Measurements from ENCODE around the gene WRAP53.

Gene WRAP53

DNA sequence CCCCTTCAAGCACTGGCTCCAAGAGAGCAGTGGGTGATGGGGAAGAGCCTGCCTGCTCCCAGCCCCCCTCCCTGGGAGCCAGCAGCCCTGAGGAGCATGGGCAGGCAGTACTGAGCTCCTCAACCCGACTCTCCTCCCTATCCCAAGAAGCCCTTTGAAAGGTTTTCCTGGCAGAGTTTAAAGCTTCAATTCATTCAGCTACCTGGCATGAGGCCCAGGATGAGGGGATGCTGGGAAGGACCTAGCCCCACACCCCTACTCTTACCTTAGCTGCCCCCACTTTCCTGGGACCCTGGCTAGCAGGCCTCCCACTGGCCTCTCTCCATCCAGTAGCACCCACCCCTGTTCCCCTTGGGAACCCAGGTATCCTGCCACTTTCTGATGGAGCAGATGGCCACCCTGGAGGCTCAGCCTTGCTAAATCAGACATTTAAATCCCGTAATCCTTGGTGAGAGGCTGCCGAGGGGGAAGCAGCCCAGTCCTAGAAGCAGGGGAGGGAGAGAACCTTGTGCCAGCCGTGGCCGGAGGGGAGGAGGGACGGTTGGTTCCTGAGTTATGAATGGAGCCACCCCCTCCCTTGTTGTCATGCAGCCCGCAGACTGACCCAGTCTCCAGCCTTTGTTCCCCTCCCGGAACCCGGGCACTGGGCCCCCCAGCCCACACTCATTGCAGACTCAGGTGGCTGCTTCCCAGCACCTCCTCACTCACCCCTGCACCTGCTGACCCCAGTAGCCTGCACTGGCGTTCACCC, 20.4 kb upstream of the WRAP53 start:
- Mint-ChIP-seq H3K4me3 (no peak overlapping the region), H3K9me3 (no peaks in the 10 kb centered on the region), H3K4me1 (ENCODE audit: low read depth) (no peaks in the 10 kb centered on the region), H3K27ac (no peak overlapping the region), H3K36me3 (ENCODE audit: low read depth) (peaks cover 25% of the 10 kb centered on the region), H3K27me3 (ENCODE audit: low read depth) (no peaks in the 10 kb centered on the region)

DNA sequence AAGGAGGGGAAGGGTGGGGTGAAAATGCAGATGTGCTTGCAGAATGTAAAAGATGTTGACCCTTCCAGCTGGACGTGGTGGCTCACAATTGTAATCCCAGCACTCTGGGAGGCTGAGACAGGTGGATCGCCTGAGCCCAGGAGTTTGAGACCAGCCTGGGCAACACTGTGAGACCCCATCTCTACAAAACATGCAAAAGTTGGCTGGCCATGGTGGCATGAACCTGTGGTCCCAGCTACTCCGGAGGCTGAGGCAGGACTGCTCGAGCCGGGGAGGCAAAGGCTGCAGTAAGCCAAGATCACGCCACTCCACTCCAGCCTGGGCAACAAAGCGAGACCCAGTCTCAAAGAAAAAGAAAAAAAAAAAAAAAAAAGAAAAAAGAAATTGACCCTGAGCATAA, 19.8 kb upstream of the WRAP53 start:
- H3K36me3 Mint-ChIP-seq (ENCODE audit: low read depth), result peaks cover 31% of the 10 kb centered on the region
- no peak overlapping the region for H3K4me3 Mint-ChIP-seq
- no peak overlapping the region for H3K27ac Mint-ChIP-seq
- H3K4me1 Mint-ChIP-seq (ENCODE audit: low read depth), result no peaks in the 10 kb centered on the region
- H3K9me3 Mint-ChIP-seq, result peaks cover 5% of the 10 kb centered on the region
- H3K27me3 Mint-ChIP-seq (ENCODE audit: low read depth), result no peaks in the 10 kb centered on the region

DNA sequence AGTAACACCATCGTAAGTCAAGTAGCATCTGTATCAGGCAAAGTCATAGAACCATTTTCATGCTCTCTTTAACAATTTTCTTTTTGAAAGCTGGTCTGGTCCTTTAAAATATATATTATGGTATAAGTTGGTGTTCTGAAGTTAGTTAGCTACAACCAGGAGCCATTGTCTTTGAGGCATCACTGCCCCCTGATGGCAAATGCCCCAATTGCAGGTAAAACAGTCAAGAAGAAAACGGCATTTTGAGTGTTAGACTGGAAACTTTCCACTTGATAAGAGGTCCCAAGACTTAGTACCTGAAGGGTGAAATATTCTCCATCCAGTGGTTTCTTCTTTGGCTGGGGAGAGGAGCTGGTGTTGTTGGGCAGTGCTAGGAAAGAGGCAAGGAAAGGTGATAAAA, 15.0 kb upstream of the WRAP53 start:
- Mint-ChIP-seq H3K27ac (no peak overlapping the region), H3K4me3 (no peak overlapping the region), H3K36me3 (ENCODE audit: low read depth) (peaks cover 55% of the 10 kb centered on the region), H3K4me1 (ENCODE audit: low read depth) (peaks cover 5% of the 10 kb centered on the region), H3K9me3 (peaks cover 12% of the 10 kb centered on the region), H3K27me3 (ENCODE audit: low read depth) (no peaks in the 10 kb centered on the region)

DNA sequence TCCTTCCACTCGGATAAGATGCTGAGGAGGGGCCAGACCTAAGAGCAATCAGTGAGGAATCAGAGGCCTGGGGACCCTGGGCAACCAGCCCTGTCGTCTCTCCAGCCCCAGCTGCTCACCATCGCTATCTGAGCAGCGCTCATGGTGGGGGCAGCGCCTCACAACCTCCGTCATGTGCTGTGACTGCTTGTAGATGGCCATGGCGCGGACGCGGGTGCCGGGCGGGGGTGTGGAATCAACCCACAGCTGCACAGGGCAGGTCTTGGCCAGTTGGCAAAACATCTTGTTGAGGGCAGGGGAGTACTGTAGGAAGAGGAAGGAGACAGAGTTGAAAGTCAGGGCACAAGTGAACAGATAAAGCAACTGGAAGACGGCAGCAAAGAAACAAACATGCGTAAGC, 13.3 kb upstream of the WRAP53 start:
- H3K27me3 Mint-ChIP-seq (ENCODE audit: low read depth), result no peaks in the 10 kb centered on the region
- no peak overlapping the region for H3K4me3 Mint-ChIP-seq
- peaks cover 53% of the 10 kb centered on the region for H3K36me3 Mint-ChIP-seq (ENCODE audit: low read depth)
- peaks cover 5% of the 10 kb centered on the region for H3K4me1 Mint-ChIP-seq (ENCODE audit: low read depth)
- H3K27ac Mint-ChIP-seq, result no peak overlapping the region
- H3K9me3 Mint-ChIP-seq, result peaks cover 12% of the 10 kb centered on the region

DNA sequence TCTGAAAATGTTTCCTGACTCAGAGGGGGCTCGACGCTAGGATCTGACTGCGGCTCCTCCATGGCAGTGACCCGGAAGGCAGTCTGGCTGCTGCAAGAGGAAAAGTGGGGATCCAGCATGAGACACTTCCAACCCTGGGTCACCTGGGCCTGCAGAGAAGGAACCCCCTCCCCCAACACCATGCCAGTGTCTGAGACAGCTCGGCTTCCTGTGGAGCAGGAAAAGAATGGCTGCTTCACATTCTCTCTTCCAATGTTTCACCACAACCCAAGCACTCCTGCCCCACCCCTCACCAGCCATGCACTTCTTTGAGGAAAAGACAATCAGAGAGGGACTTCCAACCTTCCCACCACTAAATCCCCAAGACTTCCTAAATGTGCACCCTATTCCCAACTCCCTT, 11.7 kb upstream of the WRAP53 start:
- Mint-ChIP-seq H3K27ac (no peak overlapping the region), H3K27me3 (ENCODE audit: low read depth) (no peaks in the 10 kb centered on the region), H3K4me1 (ENCODE audit: low read depth) (peaks cover 5% of the 10 kb centered on the region), H3K9me3 (peaks cover 12% of the 10 kb centered on the region), H3K4me3 (no peak overlapping the region), H3K36me3 (ENCODE audit: low read depth) (peaks cover 46% of the 10 kb centered on the region)

DNA sequence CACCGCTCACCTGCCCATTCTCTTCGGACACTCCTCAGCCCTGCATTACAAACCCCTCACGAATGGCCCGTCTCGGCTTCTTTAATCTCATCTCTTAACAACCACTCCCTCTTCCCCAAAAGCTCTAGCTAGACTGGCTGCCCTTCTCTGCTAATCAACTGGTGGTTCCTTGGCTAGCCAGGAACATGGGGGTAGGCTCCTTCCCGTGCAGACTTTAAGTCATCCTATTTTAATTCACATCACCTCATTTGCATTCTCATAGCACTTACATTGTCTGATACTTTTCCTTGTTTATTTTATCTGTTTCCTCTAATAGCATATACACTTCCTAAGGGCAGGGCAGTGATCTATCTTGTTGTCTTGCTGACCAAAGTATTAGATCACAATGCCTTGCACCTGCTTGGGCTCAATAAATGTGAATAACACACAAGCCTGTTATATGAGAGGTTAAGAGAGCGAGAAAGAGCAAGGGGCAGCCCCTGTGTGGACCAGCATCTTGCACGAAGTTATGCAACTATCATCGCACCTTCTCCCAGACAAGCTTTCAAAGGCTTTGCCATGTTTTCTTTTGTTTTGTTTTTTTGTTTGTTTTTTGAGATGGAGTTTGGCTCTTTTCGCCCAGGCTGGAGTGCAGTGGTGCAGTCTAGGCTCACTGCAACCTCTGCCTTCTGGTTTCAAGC, 10.7 kb upstream of the WRAP53 start:
- Mint-ChIP-seq H3K9me3 (peaks cover 12% of the 10 kb centered on the region), H3K4me1 (ENCODE audit: low read depth) (peaks cover 5% of the 10 kb centered on the region), H3K4me3 (no peak overlapping the region), H3K36me3 (ENCODE audit: low read depth) (peaks cover 42% of the 10 kb centered on the region), H3K27ac (no peak overlapping the region), H3K27me3 (ENCODE audit: low read depth) (no peaks in the 10 kb centered on the region)

DNA sequence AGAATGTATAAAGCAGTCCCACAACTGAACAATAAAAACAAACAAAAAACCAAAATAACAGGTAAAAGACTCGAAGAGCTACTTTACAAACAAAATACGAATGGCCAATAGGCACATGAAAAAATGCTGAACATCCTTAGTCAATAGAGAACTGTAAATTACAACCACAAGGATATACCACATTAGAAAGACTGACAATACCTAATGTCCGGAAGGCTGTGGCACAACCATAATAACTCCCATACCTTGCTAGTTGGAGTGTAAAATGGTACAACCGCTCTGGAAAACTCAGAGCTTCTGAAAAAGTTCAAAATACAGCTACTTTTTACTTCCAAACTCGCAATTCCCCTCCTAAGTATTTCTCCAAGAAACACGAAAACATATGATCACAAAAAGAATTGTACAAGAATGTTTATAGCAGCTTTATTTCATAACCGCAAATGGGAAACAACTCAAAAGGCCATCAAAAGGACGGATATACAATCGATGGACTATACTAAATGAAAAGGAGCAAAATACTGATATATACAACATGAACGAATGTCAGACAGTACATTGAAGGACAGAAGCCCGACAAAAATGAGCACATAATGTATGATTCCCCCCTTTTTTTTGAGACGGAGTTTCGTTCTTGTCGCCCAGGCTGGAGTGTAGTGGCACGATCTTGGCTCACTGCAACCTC, 3.3 kb upstream of the WRAP53 start:
- H3K27me3 Mint-ChIP-seq (ENCODE audit: low read depth), result no peaks in the 10 kb centered on the region
- H3K4me3 Mint-ChIP-seq, result peak overlapping the region; percentile 95
- peaks cover 26% of the 10 kb centered on the region for H3K4me1 Mint-ChIP-seq (ENCODE audit: low read depth)
- peak overlapping the region; percentile 98 for H3K27ac Mint-ChIP-seq
- no peaks in the 10 kb centered on the region for H3K9me3 Mint-ChIP-seq
- H3K36me3 Mint-ChIP-seq (ENCODE audit: low read depth), result peaks cover 22% of the 10 kb centered on the region

DNA sequence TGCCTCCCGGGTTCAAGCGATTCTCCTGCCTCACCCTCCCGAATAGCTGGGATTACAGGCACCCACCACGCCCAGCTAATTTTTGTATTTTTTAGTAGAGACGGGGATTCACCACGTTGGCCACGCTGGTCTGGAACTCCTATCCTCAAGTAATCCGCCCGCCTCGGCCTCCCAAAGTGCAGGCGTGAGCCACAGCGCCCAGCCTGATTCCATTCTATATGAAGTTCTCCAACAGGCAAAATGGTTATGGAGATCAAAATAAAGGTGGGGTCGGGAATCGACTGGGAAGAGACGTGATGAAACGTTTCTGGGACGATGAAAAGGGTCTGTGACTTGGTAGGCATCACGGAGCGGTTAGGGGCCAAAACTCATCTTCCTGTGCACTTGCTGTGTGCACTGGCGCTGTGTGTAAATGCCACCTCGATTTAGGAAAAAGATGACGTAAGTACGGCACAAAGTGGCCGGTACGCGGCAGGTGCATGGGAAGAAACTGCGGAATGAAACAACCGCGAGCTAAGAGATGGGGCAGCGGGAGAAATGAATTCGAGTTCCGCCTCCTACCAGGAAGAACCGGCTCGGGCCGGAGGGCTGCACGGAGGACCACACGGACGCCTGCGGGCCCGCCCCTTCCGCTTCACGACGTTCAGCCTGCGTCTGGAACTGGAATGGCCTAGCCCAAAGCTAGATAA, 2.6 kb upstream of the WRAP53 start:
- H3K9me3 Mint-ChIP-seq, result no peaks in the 10 kb centered on the region
- H3K27me3 Mint-ChIP-seq (ENCODE audit: low read depth), result no peaks in the 10 kb centered on the region
- H3K27ac Mint-ChIP-seq, result peak overlapping the region; percentile 98
- H3K4me1 Mint-ChIP-seq (ENCODE audit: low read depth), result peaks cover 28% of the 10 kb centered on the region
- peak overlapping the region; percentile 95 for H3K4me3 Mint-ChIP-seq
- H3K36me3 Mint-ChIP-seq (ENCODE audit: low read depth), result peaks cover 22% of the 10 kb centered on the region

DNA sequence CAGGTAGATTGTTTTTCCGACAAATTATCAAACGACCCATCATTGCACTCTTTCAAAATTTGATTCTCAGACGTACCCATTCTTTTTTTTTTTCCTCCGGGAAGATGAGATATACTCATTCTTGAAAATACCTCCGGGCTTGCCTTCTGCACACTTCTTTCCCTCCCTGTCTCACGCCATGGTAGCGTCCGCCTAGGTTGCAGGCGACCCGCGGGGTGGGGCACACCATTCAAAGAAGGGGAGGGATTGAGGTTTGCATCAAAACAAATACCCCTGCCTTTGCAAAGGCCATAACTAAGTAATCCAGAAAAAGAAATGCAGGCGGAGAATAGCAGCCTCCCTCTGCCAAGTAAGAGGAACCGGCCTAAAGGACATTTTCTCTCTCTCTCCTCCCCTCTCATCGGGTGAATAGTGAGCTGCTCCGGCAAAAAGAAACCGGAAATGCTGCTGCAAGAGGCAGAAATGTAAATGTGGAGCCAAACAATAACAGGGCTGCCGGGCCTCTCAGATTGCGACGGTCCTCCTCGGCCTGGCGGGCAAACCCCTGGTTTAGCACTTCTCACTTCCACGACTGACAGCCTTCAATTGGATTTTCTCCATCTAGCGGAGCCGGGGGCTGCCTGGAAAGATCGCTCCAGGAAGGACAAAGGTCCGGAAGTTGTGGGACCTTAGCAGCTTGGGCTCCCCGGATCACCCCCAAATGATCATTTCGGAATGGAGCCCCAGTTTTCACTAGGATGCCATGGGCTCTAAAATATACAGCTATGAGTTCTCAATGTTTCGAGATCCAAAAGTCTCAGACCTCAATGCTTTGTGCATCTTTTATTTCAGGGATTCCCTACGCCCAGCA, 1.8 kb upstream of the WRAP53 start:
- Mint-ChIP-seq H3K9me3 (no peaks in the 10 kb centered on the region), H3K27me3 (ENCODE audit: low read depth) (no peaks in the 10 kb centered on the region), H3K27ac (peak overlapping the region; percentile 98), H3K4me1 (ENCODE audit: low read depth) (peaks cover 28% of the 10 kb centered on the region), H3K36me3 (ENCODE audit: low read depth) (peaks cover 22% of the 10 kb centered on the region), H3K4me3 (peak overlapping the region; percentile 95)

DNA sequence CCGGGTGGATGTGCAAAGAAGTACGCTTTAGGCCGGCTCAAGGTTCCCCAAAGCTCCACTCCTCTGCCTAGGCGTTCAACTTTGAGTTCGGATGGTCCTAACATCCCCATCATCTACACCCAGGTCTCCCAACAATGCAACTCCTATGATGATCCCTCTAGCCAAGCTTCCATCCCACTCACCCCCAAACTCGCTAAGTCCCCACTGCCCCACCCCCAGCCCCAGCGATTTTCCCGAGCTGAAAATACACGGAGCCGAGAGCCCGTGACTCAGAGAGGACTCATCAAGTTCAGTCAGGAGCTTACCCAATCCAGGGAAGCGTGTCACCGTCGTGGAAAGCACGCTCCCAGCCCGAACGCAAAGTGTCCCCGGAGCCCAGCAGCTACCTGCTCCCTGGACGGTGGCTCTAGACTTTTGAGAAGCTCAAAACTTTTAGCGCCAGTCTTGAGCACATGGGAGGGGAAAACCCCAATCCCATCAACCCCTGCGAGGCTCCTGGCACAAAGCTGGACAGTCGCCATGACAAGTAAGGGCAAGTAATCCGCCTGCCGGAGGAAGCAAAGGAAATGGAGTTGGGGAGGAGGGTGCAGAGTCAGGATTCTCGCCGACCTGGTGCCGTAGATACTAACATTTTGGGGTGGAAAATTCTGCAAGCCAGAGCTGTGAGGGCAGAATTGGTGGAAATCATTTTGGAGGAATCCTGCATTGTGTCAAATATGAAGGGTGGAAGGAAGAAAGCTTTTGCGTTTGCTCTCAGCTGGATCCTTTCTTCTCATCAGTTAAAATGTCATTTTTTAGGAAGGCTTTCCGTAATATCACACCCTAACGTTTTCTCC, 987 bp upstream of the WRAP53 start, which contains the start of gene TP53:
TP53 (minus strand) TSS at position 419 of the 836 bp plus-strand sequence. CDS start 10,896 bp downstream, outside the sequence.
- Mint-ChIP-seq H3K27ac (peak within 1 kb of the TSS; percentile 98), H3K27me3 (ENCODE audit: low read depth) (no peaks in the 10 kb centered on the region), H3K36me3 (ENCODE audit: low read depth) (peaks cover 22% of the 10 kb centered on the region), H3K9me3 (no peaks in the 10 kb centered on the region), H3K4me3 (peak within 1 kb of the TSS; percentile 95), H3K4me1 (ENCODE audit: low read depth) (peaks cover 28% of the 10 kb centered on the region)

DNA sequence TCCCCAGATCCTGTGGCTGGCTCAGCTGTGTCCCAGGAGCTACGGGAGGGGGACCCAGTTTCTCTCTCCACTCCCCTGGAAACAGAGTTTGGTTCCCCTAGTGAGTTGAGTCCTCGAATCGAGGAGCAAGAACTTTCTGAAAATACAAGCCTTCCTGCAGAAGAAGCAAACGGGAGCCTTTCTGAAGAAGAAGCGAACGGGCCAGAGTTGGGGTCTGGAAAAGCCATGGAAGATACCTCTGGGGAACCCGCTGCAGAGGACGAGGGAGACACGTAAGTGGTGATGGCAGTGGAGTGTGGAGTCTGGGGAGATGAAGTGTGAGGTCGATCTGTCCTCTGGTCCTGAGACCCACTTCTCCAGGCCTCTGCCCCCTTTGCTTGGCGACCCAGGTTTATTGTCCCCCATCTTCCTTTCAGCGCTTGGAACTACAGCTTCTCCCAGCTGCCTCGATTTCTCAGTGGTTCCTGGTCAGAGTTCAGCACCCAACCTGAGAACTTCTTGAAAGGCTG, 585 bp downstream of the WRAP53 start:
- H3K36me3 Mint-ChIP-seq (ENCODE audit: low read depth), result peaks cover 20% of the 10 kb centered on the region

DNA sequence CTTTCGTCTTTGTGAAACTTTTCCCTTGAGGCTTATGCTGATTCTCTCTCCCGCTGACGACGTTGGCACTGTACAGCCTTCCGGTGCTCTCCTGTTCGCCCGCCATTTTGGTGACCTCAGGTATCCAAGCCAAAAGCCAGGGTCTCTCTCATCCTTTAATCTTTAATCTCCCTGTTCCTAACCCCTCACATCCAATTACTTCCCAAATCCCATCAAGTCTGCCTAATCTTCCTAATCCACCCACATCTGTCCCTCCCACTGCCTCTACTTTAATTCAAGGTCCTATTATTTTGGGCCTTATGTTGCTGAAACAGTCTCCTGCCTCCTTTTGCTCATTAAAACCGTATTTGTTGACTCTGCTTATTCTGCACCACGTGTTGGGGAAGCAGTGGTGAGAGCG, 7.3 kb downstream of the WRAP53 start:
- Mint-ChIP-seq H3K27me3 (ENCODE audit: low read depth) (no peaks in the 10 kb centered on the region), H3K4me3 (no peak overlapping the region), H3K36me3 (ENCODE audit: low read depth) (peaks cover 18% of the 10 kb centered on the region), H3K9me3 (no peaks in the 10 kb centered on the region), H3K4me1 (ENCODE audit: low read depth) (no peaks in the 10 kb centered on the region), H3K27ac (no peak overlapping the region)

More for the DNA sequence above, 585 bp downstream of the WRAP53 start:
- peak overlapping the region; percentile 55 for H3K27ac Mint-ChIP-seq
- peaks cover 28% of the 10 kb centered on the region for H3K4me1 Mint-ChIP-seq (ENCODE audit: low read depth)
- no peaks in the 10 kb centered on the region for H3K9me3 Mint-ChIP-seq
- no peaks in the 10 kb centered on the region for H3K27me3 Mint-ChIP-seq (ENCODE audit: low read depth)
- H3K4me3 Mint-ChIP-seq, result peak overlapping the region; percentile 95

Data from T-helper 1 cell treated with Interleukin-12 subunit alpha and Interleukin-12 subunit beta and Interleukin-4 antibody, amounts not matched to agents 30 μg/mL and 1 μg/mL, for 36 hours (primary cell).